RWPE2 (cell line): Measurements from ENCODE around the gene COG4.

Source experiments
- ATAC-seq: fragments of 200-7000 bp; cut with Tn5 transposase; 3 replicates; pipeline ENCODE4 v1.9.1; 2021; ENCODE audit warnings: low read depth
- DNase-seq: peaks from one replicate; pipeline ENCODE4 v3.0.0-alpha.2; 2020; ENCODE audit warnings: low spot score
- H3K27ac ChIP-seq: fragments of 450-650 bp; 2 replicates; pipeline ENCODE4 v1.5.1; 2017; ENCODE audit warnings: mild to moderate bottlenecking; ENCODE audit not compliant: poor library complexity, severe bottlenecking
- H3K27me3 ChIP-seq: fragments of 250-450 bp; sonication (Bioruptor Pico); 2 replicates; pipeline ENCODE4 v1.5.1; 2021; ENCODE audit warnings: mild to moderate bottlenecking, moderate library complexity; ENCODE audit not compliant: insufficient read depth, poor library complexity, severe bottlenecking
- H3K36me3 ChIP-seq: fragments of 250-450 bp; sonication (Bioruptor Pico); 2 replicates; pipeline ENCODE4 v1.5.1; 2020; ENCODE audit warnings: low read depth, mild to moderate bottlenecking, moderate library complexity
- H3K4me1 ChIP-seq: fragments of 250-450 bp; sonication (Bioruptor Pico); 2 replicates; pipeline ENCODE4 v1.5.1; 2021; ENCODE audit warnings: mild to moderate bottlenecking, moderate library complexity; ENCODE audit not compliant: insufficient read depth, poor library complexity, severe bottlenecking
- H3K4me3 ChIP-seq: fragments of 250-450 bp; sonication (Bioruptor Pico); 2 replicates; pipeline ENCODE4 v1.5.1; 2021; ENCODE audit warnings: mild to moderate bottlenecking, moderate library complexity; ENCODE audit not compliant: severe bottlenecking
- H3K9me3 ChIP-seq: fragments of 250-450 bp; sonication (Bioruptor Pico); 2 replicates; pipeline ENCODE4 v1.5.1; 2021; ENCODE audit warnings: mild to moderate bottlenecking, moderate library complexity; ENCODE audit not compliant: severe bottlenecking
- TF ChIP-seq, protein P1 (sequence below): fragments of 450-650 bp; IDR thresholded peaks from one replicate; pipeline ENCODE4 v1.5.1; 2017; ENCODE audit warnings: mild to moderate bottlenecking, moderate library complexity; ENCODE audit not compliant: poor library complexity, severe bottlenecking

COG4 gene

DNA sequence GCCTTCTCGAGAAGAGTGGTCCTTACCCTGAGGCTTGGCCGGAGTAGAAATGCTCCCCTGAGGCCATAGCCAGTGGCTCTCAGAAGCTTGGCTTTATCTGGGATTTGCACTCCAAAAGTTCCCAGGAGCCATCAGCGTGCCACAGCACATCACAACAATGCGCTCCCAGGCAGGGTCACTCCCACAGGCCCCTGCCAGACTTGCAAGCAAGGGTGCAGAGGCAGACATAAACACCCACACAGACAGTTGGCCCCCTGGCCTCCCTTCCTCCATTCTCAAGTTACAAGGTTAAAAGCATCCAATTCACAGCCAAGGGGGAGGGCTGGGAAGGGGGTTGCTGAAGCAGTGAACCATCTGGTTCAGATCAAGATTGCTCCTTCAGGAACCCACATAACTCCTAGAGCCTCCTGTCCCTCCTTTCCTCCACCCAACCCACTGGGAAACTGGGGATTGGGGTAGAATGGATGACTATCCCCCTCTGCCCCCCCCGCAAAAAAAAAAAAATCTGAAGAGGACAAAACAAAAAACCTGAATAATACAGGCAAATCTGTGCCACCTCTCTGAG, 86.3 kb downstream of the COG4 start:
- ATAC-seq, result no peak
- H3K27ac ChIP-seq, result peak overlapping the region; percentile 43
- H3K4me1 ChIP-seq, result peaks cover 18% of the 10 kb centered on the region

DNA sequence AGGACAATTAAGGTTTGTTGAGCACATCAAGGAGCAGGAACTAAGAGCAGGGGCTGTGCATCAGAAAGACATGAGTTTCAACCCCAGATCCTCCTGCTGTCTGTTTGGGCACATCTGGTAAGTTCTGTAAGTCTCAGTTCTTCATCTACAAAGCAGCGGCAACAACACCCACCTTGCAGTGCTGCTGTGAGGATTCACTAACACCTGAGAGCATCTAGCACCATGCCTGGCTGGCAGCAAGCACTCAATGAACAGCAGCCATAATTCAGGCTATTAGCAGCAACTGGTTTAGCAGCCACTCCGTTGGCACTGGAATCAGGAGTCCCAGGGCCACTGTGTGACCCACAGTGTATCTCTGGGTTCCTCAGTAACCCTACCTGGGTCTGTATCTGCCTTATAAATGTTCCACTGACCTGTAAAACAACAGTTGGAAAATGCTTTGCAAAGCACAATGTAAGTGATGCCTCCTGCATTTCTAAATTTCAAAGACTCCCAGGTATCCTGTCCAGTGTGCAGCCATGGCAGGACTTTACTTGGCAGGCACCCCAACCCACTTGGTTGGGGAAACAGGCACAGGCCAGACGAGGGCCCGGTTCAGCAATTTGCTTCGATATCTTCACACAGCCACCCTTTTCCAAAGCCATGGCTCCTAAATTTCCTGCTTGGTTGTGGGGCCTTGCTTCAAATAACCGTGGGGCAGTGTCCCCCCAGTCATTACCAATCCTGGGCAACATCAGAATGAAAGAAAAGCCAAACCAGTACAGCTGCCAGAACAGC, 88.7 kb downstream of the COG4 start:
- ATAC-seq (no peak), DNase-seq (no peak)
- TF ChIP-seq, protein P1, sequence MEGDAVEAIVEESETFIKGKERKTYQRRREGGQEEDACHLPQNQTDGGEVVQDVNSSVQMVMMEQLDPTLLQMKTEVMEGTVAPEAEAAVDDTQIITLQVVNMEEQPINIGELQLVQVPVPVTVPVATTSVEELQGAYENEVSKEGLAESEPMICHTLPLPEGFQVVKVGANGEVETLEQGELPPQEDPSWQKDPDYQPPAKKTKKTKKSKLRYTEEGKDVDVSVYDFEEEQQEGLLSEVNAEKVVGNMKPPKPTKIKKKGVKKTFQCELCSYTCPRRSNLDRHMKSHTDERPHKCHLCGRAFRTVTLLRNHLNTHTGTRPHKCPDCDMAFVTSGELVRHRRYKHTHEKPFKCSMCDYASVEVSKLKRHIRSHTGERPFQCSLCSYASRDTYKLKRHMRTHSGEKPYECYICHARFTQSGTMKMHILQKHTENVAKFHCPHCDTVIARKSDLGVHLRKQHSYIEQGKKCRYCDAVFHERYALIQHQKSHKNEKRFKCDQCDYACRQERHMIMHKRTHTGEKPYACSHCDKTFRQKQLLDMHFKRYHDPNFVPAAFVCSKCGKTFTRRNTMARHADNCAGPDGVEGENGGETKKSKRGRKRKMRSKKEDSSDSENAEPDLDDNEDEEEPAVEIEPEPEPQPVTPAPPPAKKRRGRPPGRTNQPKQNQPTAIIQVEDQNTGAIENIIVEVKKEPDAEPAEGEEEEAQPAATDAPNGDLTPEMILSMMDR, result no peak
- Histone ChIP-seq H3K27me3 (no peaks in the 10 kb centered on the region), H3K9me3 (no peaks in the 10 kb centered on the region), H3K27ac (peak overlapping the region; percentile 17), H3K4me1 (peaks cover 25% of the 10 kb centered on the region), H3K36me3 (peaks cover 8% of the 10 kb centered on the region; the same call in 1 of the 2 replicates), H3K4me3 (no peak overlapping the region)

More for the DNA sequence above, 86.3 kb downstream of the COG4 start:
- DNase-seq, result no peak
- Histone ChIP-seq H3K9me3 (no peaks in the 10 kb centered on the region), H3K4me3 (no peak overlapping the region), H3K36me3 (peaks cover 8% of the 10 kb centered on the region; the same call in 1 of the 2 replicates), H3K27me3 (no peaks in the 10 kb centered on the region)
- TF ChIP-seq, protein P1, result no peak

DNA sequence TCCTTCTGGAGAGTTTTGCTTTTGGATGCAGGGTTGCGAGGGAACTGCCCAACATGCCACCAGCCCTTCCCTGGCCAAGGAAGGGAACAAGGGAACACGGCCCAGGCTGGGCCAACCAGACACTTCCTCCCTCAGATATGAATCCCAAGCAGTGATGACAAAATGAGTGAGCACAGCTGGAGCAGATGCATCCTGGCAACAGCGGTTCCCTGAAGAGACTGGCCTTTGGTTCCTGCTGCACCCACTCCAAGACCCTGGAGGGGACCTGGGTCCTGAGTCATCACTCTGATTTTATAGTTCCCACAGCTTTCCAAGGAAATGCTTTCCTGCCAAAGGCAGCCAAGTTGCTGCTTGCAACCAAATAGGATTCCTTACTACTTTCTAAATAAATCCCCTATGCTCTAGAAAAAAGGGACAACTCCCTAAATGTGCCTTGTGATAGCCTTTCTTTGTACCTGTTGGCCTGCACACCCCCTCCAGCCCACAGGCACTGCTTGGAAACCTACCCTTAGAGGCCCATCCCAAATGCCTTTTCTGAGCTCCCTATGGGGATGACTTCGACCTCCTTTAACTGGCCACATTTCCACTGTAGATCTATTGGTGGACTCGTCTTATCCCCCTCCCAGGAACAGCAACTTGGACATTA, 89.8 kb downstream of the COG4 start:
- peak overlapping the region; percentile 17 for H3K27ac ChIP-seq

DNA sequence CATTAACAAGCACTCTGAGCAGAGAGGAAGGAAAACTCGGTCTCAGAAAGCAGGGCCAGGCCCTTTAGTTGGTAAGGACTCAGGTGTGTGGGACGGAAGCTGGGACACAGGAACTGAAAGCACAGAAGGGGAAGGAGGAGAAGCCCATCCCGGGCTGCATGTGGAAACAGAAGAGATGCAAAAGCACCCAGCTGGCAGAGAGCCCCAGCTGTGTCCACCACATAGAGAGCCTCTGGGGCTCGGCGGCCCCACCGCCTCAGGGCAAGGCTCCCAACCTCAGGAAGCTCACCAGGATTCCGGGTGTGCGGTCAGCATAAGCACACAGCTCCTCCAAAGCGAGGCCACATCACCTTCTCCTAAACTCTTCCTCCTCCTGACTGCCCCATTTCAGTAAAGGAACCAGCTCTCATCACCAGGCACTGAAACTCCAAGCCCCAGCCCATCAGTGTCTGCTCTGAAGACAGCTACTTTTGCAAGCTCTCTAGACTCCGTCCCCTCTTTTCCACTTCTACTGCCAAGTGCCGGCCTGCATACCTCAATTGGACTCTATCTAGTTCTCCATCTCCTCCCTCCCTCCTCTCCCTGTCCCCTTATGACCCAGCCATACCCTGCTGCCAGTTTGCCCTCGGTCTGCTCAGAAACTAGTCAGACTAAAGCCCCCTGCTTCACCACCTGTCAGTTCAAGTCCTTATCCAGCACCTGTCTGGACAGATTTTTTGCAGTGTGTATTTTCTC, 90.5 kb downstream of the COG4 start:
- DNase-seq (no peak), ATAC-seq (no peak)
- H3K4me1 ChIP-seq, result peaks cover 32% of the 10 kb centered on the region
- peaks cover 8% of the 10 kb centered on the region; the same call in 1 of the 2 replicates for H3K36me3 ChIP-seq
- no peaks in the 10 kb centered on the region for H3K27me3 ChIP-seq
- no peaks in the 10 kb centered on the region for H3K9me3 ChIP-seq
- TF ChIP-seq, protein P1, result no peak
- peak overlapping the region; percentile 17 for H3K27ac ChIP-seq
- no peak overlapping the region for H3K4me3 ChIP-seq

More for the DNA sequence above, 89.8 kb downstream of the COG4 start:
- no peaks in the 10 kb centered on the region for H3K9me3 ChIP-seq
- H3K27me3 ChIP-seq, result no peaks in the 10 kb centered on the region
- ATAC-seq, result peak; percentile 27; the same call in 2 of the 3 replicates
- TF ChIP-seq, protein P1, result no peak
- peaks cover 25% of the 10 kb centered on the region for H3K4me1 ChIP-seq
- H3K4me3 ChIP-seq, result no peak overlapping the region
- DNase-seq, result no peak
- H3K36me3 ChIP-seq, result peaks cover 8% of the 10 kb centered on the region; the same call in 1 of the 2 replicates
